ENCODE results near the gene SRGAP1. TPM values are rescaled to one million over a fixed set of nuclear protein-coding genes. Genes with fewer than 3 reads are reported as not detected.

The SRGAP1 gene
- total RNA-seq, 1 donor from 2014 or later, result 7.4 TPM

DNA sequence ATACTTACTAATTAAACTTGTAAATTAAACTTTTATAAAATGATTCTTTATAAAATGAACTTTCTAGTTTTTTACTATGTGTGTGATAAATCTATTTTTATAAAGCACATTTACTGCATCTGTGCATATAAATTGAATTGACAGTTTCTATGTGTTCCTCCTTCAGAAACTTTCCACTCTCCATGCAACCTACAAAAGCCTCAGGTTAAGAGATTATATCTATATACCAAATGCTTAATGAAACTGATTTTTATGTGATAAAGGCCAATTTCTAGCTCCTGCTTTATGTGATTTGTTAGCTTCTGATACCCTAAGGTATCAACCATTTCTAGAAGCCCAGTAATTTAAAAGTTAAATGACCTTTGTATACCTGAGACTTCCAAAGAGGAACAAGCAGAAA, 174.0 kb downstream of the SRGAP1 start:
- Histone ChIP-seq H3K27ac (no peak overlapping the region), H3K9me3 (no peaks in the 10 kb centered on the region), H3K4me1 (no peaks in the 10 kb centered on the region), H3K4me3 (no peak overlapping the region), H3K27me3 (no peaks in the 10 kb centered on the region), H3K36me3 (no peaks in the 10 kb centered on the region)
- intact Hi-C loops (cut with DNase I), result no loop called here
- no peak for DNase-seq (ENCODE audit: extremely low spot score in 2 of 2)
- TF ChIP-seq POLR2AphosphoS5 (IDR thresholded peaks at IDR 0.05; ENCODE audit: insufficient read depth in 1 of 2, low read depth in 1 of 2) (no peak), POLR2A (IDR thresholded peaks at IDR 0.05) (no peak)
- TF ChIP-seq, protein P1, sequence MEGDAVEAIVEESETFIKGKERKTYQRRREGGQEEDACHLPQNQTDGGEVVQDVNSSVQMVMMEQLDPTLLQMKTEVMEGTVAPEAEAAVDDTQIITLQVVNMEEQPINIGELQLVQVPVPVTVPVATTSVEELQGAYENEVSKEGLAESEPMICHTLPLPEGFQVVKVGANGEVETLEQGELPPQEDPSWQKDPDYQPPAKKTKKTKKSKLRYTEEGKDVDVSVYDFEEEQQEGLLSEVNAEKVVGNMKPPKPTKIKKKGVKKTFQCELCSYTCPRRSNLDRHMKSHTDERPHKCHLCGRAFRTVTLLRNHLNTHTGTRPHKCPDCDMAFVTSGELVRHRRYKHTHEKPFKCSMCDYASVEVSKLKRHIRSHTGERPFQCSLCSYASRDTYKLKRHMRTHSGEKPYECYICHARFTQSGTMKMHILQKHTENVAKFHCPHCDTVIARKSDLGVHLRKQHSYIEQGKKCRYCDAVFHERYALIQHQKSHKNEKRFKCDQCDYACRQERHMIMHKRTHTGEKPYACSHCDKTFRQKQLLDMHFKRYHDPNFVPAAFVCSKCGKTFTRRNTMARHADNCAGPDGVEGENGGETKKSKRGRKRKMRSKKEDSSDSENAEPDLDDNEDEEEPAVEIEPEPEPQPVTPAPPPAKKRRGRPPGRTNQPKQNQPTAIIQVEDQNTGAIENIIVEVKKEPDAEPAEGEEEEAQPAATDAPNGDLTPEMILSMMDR (IDR thresholded peaks at IDR 0.05), result no peak

DNA sequence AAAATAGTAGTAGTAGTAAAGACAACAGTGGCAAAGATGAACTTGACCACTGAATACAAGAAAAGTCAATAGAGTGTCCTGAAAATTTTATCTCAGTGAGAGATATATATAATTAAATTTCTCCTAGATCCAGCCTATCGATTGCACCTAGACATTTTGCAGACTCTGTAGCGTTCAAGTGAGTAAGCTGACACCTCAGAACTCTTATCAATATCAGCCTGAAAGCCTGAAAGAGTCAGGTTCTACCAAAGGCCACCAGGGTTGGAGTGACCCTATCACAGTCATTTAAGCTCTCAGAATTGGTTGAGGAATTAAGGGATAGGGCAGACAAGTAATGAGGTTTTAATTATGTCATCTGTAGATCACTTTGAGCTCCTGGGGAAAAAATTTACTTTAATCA, 174.6 kb downstream of the SRGAP1 start:
- intact Hi-C loops (cut with DNase I), result no loop called here
- no peak for DNase-seq (ENCODE audit: extremely low spot score in 2 of 2)
- Histone ChIP-seq H3K4me1 (no peaks in the 10 kb centered on the region), H3K4me3 (no peak overlapping the region), H3K27ac (no peak overlapping the region), H3K27me3 (no peaks in the 10 kb centered on the region), H3K36me3 (no peaks in the 10 kb centered on the region), H3K9me3 (no peaks in the 10 kb centered on the region)
- no peak for TF ChIP-seq POLR2AphosphoS5 (IDR thresholded peaks at IDR 0.05; ENCODE audit: insufficient read depth in 1 of 2, low read depth in 1 of 2)
- no peak for TF ChIP-seq POLR2A (IDR thresholded peaks at IDR 0.05)
- TF ChIP-seq, protein P1 (IDR thresholded peaks at IDR 0.05), result no peak

DNA sequence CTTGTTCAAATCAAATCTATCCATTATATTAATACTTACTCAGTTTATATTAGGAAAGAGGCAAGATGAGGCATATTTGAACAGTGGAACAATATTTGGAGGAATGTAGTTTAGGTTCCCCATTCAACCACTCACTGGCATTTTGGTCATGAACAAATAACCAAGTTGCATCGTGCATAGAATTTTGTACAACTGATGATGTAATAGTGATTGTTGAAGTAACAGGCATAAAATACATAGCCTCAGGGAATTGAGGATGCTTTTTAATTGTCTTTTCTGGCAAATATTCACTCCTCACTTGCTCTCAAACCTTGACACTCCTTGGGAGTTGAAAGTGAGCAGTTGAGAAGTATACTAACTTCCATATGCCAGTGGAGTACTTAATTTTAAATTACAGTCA, 175.2 kb downstream of the SRGAP1 start:
- TF ChIP-seq POLR2A (IDR thresholded peaks at IDR 0.05) (no peak), POLR2AphosphoS5 (IDR thresholded peaks at IDR 0.05; ENCODE audit: insufficient read depth in 1 of 2, low read depth in 1 of 2) (no peak)
- TF ChIP-seq, protein P1 (IDR thresholded peaks at IDR 0.05), result no peak
- H3K4me1 ChIP-seq, result no peaks in the 10 kb centered on the region
- H3K27me3 ChIP-seq, result no peaks in the 10 kb centered on the region
- intact Hi-C loops (cut with DNase I), result no loop called here
- no peaks in the 10 kb centered on the region for H3K9me3 ChIP-seq
- H3K36me3 ChIP-seq, result no peaks in the 10 kb centered on the region
- no peak overlapping the region for H3K27ac ChIP-seq
- no peak for DNase-seq (ENCODE audit: extremely low spot score in 2 of 2)
- no peak overlapping the region for H3K4me3 ChIP-seq

DNA sequence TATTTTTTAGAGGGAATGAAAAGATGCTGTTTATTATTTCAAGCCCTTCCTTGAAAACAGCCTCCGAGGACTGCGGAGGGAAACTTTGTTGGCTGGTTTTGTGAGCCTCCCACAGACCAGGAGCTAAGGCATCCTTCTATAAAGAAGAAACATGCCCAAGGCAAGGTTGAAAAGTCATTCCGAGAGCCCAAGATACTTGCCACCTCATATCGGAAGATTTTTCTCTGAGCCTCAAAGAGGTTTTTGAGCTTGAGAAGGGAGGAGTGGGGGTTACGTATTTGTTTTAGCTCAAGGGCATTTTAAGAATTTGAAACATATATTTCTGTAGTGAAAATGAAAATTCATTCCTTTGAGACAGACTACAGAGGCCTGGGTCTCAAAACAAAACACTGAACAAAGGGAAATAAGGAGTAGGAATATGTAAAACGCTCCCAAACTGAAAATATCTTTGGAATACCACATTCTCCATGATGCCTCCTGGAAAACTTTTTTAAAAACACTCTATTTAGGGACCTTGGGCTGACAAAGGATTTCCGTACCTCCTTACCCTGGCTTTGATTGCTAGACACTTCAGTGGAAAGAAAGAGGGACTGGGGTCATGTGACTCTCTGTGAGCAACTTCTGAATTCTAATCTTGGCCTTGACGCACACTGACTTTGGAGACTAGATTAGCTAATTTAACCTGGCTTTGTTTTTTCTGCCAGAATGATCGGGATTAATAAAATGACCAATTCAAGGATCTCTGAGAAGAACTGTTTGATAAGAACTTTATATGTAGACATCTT, 180.9 kb downstream of the SRGAP1 start:
- Histone ChIP-seq H3K4me3 (no peak overlapping the region), H3K4me1 (no peaks in the 10 kb centered on the region), H3K9me3 (no peaks in the 10 kb centered on the region), H3K27me3 (no peaks in the 10 kb centered on the region), H3K27ac (no peak overlapping the region), H3K36me3 (no peaks in the 10 kb centered on the region)
- TF ChIP-seq POLR2AphosphoS5 (IDR thresholded peaks at IDR 0.05; ENCODE audit: insufficient read depth in 1 of 2, low read depth in 1 of 2) (no peak), POLR2A (IDR thresholded peaks at IDR 0.05) (no peak)
- TF ChIP-seq, protein P1 (IDR thresholded peaks at IDR 0.05), result no peak
- intact Hi-C loops (cut with DNase I), result no loop called here
- DNase-seq (ENCODE audit: extremely low spot score in 2 of 2), result no peak

DNA sequence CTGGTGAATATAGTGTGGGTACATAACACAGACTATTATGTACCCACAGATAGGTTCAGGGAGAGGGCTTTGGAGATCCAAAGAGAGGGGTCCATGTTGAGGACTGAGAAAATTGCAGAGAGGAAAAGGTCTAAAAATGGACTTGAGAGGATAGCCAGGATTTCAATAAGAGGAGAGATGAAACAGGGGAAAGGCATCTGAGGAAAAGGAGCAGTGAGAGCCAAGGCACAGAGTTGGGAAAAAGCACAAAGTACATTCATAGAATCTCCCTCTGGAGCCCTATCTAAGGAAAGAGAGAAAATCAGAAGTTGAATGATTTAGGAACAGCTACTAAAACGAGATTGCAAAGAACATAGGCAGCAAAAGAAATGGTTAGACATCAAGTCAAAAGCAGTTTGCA, 182.8 kb downstream of the SRGAP1 start:
- DNase-seq (ENCODE audit: extremely low spot score in 2 of 2), result no peak
- Histone ChIP-seq H3K27ac (no peak overlapping the region), H3K9me3 (no peaks in the 10 kb centered on the region), H3K27me3 (no peaks in the 10 kb centered on the region), H3K4me1 (no peaks in the 10 kb centered on the region), H3K4me3 (no peak overlapping the region), H3K36me3 (no peaks in the 10 kb centered on the region)
- intact Hi-C loops (cut with DNase I), result no loop called here
- TF ChIP-seq, protein P1 (IDR thresholded peaks at IDR 0.05), result no peak
- TF ChIP-seq POLR2AphosphoS5 (IDR thresholded peaks at IDR 0.05; ENCODE audit: insufficient read depth in 1 of 2, low read depth in 1 of 2) (no peak), POLR2A (IDR thresholded peaks at IDR 0.05) (no peak)

All from vagina (tissue), 2 donors.